ENCODE data around the gene ATP6V1B1.

Gene ATP6V1B1

DNA sequence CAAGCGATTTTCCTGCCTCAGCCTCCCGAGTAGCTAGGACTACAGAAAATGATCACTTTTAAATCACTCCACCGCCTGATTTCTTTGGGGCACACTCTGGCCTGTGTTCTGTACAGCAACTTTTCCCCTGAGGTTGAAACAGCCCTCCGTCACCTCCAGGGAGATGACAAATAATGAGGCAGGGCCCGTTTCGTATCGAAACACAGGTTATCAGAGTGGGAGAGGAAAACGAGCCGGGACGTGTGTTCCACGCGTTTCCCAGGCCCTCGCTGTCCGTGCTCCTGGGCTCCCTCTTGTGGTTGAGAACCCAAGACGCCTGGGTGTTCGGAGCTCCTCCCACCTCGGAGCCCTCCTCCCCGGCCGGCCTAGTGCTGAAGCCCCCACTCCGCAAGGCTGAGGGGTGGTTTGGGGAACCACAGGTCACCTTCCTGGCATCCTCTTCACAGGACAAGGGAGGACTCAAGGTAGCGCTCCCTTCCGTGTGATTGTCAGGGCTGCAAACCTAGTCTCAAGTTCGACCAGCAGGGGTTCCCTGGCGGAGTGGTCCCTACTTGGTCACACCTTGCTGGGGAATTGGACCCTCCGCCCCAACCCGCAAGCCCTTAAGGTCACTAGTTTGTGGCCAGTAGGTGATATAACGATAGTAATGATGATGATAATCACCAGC lies 12.8 kb downstream of the ATP6V1B1 start:
- peak; percentile 78 for DNase-seq

GRCh38 chr2:70949086-70949485 lies 13.4 kb downstream of the ATP6V1B1 start:
- DNase-seq = no peak

GRCh38 chr2:70954886-70955285 lies 19.2 kb downstream of the ATP6V1B1 start:
- DNase-seq = no peak

DNA sequence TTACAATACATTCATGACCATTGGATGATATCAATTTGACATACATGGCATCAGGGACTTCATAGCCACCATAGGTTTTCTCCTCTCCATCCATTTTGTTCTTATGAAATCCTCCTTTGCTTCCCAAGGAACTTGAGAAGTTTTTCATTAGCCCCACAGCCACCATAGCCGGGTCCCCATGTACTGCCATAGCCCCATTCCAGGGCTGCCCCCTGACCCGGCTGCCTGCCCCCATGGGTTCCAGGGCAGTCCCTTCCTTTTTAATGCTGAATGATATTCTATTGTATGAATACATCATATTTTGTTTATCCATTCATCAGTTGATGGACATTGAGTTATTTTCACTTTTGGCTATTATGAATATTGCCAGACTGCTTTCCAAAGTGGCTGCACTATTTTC lies 20.4 kb downstream of the ATP6V1B1 start:
- DNase-seq = no peak

DNA sequence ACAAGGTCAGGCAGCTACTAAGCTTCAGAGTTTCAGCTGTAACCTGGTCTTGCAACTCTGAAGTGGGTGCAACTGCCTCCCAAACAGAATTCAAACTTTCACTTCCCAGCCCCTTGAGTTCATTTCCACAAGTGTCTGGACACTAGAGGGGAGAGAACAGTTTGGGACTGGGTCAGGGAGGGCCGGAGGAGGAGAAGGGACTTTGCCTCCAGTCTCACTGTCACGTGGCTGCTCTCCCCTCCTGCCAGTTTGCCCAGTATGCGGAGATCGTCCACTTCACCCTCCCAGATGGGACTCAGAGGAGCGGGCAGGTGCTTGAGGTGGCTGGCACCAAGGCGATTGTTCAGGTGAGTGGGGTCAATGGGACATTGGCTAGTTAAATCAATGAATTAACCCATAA lies 22.1 kb downstream of the ATP6V1B1 start:
- DNase-seq = no peak

DNA sequence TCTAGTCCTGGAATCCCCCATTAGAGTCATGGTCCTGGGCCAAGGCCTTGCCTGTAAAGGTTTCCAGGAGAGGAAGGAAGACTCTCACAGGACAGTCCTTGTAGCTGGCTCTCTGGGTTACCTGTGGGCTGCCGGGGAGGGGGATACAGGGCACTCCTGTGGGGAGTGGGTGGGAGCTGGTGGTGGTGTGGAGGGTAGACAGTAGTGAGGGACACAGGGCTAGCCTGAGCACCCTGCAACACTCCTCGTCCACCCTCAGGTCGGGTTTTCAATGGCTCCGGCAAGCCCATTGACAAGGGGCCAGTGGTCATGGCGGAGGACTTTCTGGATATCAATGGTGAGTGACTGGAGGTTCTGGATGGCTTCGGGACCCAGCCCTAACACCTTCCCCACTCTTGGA lies 23.1 kb downstream of the ATP6V1B1 start:
- DNase-seq = no peak

DNA sequence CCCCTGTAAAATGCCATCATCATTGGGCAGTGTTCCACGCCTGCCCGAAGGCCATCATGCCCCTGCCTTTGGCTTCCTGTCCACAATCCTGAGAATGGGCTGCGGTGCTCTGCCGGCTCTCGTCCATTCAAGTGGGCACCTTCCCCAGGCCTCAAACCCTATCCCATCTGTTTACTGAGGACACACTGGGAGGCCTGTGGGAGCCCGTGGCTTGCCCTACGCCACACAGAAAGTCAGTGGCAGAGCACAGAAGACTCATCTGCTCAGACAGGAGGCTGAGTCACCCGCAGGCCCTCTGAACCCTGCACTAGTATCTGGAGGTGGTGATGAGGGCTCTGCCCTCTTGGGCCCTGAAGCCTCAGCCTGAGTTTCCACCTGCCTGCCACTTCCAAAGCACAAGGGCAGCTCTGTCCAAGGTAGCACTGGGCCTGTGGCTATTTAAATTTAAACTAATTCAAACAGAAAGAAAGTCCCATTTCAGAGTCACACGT lies 23.6 kb downstream of the ATP6V1B1 start:
- DNase-seq = no peak

GRCh38 chr2:70959851-70960832 lies 24.4 kb downstream of the ATP6V1B1 start:
- no peak for DNase-seq

DNA sequence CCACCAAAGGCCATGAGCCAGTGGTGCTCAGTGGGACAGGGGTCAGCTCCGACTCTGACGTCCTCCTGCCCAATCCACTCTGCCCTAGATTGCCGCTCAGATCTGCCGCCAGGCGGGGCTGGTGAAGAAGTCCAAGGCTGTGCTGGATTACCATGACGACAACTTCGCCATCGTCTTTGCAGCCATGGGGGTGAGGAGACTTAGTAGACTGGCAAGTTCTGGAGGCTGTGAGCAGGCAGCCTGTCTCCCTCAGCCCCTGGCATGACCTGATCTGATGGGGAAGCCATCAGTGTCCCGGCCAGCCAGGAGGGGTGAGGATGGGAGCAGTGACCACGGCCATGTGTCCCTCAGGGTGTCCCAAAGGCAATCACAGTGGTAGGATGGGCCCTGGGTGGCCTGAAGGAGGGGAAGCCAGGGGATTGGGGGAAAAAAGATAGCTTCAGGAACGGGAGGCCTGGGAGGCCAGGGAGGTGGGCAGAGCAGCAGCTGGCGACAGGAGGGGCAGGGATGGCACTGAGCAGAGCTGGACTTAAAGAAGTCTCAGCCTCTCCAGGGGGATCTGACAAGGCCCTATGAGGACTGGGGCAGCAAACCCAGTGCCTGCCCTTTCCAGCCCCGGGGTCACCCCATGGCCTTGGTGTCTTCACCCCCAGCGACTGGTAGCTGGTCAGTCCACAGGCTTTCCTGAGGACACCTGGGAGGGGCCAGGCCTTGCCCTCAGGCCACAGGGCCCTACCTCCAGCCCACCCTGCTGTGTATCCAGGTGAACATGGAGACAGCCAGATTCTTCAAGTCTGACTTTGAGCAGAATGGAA lies 25.3 kb downstream of the ATP6V1B1 start:
- DNase-seq = no peak

GRCh38 chr2:70961648-70961994 lies 25.9 kb downstream of the ATP6V1B1 start:
- no peak for DNase-seq

GRCh38 chr2:70962211-70962884 lies 26.6 kb downstream of the ATP6V1B1 start:
- no peak for DNase-seq

DNA sequence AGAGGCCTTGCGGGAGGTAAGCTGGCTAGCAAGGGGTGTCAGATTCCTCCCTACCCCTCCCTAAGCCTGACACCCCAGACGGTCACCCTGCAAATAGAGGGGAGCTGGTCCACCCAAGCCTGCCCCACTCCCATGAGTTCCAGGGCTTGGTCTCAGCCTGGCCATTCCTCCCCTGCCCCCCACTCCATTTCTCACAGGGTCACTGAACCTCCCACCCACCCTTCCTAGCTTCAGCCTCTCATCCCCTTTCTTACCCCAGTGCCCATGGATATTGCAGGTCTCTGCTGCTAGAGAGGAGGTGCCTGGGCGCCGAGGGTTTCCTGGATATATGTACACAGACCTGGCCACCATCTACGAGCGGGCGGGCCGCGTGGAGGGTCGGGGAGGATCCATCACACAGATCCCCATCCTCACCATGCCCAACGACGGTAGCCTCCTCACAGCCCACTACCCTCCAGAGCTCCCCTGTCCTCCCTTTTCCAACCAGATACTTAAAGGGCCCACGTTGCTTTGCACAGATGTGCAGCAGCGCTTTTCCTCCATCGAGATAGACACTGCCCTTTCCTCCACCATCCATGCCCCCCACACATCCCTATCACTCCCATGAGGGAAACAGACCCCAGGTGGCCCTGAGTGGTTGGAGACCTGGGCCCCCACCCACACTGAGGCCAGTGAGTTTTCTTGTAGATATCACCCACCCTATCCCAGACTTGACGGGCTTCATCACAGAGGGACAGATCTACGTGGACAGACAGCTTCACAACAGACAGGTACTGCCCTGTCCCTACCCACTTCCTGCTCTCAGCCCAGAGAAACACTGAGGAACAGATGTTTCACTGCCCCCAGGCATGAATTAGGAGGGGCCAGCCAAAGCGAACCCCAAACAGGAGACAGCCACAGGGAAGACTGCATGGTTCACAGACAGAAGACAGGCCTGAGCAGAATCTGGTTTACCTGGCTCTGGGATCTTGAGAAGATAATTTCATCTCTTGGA lies 27.5 kb downstream of the ATP6V1B1 start:
- no peak for DNase-seq

DNA sequence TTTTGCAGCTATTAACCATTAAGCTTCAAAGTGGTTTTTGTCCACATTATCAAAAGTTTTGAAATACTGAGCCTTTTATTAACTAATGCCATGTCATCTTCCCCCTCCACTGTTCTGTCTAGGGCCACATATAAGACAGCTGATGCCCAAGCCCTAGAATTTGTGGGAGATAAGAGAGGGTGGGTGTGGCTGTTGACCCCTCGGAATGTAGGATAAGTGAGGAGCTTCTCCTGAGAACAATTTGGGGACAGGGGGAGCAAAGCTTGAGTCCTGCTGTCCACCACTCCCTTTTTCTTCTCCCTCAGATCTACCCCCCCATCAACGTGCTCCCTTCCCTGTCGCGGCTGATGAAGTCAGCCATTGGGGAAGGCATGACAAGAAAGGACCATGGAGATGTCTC lies 28.4 kb downstream of the ATP6V1B1 start:
- no peak for DNase-seq

GRCh38 chr2:70964596-70965386 lies 29.1 kb downstream of the ATP6V1B1 start:
- DNase-seq = peak; percentile 77

DNA sequence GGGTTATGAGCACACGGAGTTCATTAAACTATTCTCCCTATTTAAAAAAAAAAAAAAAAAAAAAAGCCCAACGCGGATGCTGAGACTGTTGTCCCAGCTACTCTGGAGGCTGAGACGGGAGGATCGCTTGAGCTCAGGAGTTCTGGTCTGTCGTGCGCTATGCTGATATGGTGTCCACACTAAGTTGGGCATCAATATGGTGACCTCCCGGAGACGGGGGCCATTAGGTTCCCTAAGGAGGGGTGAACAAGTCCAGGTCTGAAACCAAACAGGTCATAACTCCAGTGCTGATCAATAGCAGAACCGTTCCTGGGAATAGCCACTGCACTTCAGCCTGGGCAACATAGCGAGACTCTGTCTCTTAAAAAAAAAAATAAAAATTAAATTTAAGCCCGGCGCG lies 29.8 kb downstream of the ATP6V1B1 start:
- no peak for DNase-seq

- no peak for DNase-seq
These were observed 31.0 kb downstream of the ATP6V1B1 start for GRCh38 chr2:70966681-70967080.

- no peak for DNase-seq
These were observed 31.5 kb downstream of the ATP6V1B1 start for GRCh38 chr2:70967189-70967588.

DNA sequence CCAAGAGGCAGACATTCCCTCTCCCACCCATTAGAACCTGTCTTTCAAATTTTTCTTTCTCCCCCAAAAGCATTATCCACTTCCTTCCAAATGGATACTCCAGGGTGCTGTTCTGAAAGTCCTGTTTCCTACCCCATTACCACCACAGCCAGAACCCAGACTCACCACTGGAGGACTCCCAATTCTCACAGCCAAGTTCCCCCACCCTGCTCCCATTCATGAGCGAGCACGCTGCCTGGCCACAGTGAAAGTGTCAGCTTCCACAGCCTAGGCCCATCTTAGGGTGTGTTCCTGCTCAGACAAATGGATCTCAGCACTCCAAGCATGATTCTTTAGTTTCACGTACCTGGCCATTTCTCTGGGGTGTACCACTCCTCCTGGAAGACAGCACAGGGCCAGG lies 38.9 kb downstream of the ATP6V1B1 start:
- DNase-seq = no peak

DNA sequence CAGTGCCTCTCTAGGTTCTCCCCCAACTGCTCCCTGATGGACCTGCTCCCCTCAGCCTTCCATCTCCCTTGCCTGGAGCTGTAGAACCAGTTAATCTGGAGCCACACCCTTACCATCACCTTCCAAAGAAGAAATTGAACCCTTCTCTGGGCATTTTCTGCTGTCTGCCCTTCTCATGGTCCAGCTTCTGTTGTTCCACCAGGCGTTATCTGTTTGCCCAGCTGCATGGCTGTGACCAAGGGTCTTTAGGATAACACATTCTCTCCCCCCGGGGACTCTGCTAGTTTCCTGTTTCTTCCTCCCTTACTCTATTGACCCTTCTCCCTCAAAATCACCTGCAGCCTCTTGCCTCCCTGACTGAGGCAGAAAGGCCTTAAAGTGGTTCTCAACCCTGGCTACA lies 39.5 kb downstream of the ATP6V1B1 start:
- no peak for DNase-seq

DNA sequence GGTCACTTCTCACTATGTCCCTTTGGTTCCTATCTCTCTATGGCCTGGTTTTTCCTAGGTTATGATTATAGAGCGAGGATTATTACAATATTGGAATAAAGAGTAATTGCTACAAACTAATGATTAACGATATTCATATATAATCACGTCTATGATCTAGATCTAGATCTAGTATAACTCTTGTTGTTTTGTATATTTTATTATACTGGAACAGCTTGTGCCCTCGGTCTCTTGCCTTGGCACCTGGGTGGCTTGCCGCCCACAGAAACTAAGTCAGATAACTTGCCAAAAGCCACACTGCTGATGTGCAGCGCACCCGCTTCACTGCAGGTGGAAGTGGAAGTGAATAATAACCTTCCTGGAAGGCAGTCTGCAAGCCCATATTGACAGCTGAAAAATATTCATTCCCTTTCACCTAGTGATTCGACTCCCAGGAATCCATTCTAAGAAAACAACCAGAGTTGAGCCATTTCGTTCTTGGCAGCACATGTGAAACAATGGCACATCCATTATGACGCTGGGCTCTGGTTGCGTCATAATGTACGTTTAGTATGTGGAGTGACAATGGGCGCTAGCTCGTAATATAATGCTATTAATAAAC lies 42.0 kb downstream of the ATP6V1B1 start:
- no peak for DNase-seq
